Aorta (tissue), 5 donors: ENCODE data around the gene PTGER3. TPM values are rescaled to one million over a fixed set of nuclear protein-coding genes. Genes with fewer than 3 reads are reported as not detected.

ENCODE experiments used
- ATAC-seq: fragments of 200-7000 bp; cut with Tn5 transposase; one replicate; pipeline ENCODE4 v1.9.1; 2022; ENCODE audit warnings: moderate library complexity; ENCODE audit not compliant: low FRiP score
- DNase-seq, 2 donors: peaks; one replicate each; pipeline ENCODE4 v3.0.0-alpha.2; 2020
- H3K27ac ChIP-seq, 2 donors: one replicate each; pipeline ENCODE4 v1.5.1; 2013; ENCODE audit warnings: low read length in 2 of 2, mild to moderate bottlenecking in 2 of 2, moderate library complexity in 2 of 2, control low read depth in 1 of 2, inconsistent platforms in 1 of 2, low read depth in 1 of 2
- H3K27me3 ChIP-seq, 2 donors: one replicate each; pipeline ENCODE4 v1.6.1; 2013; ENCODE audit warnings: control low read depth in 1 of 2, low read length in 1 of 2, mild to moderate bottlenecking in 1 of 2, moderate library complexity in 1 of 2; ENCODE audit not compliant: insufficient read depth in 2 of 2, control insufficient read depth in 1 of 2
- H3K36me3 ChIP-seq, 2 donors: one replicate each; pipeline ENCODE4 v1.6.1; 2013; ENCODE audit warnings: control low read depth in 1 of 2, low read length in 1 of 2, mild to moderate bottlenecking in 1 of 2; ENCODE audit not compliant: insufficient read depth in 2 of 2, control insufficient read depth in 1 of 2
- H3K4me1 ChIP-seq, 2 donors: one replicate each; pipeline ENCODE4 v1.6.1; 2013; ENCODE audit warnings: low read length in 2 of 2, control low read depth in 1 of 2, mild to moderate bottlenecking in 1 of 2, moderate library complexity in 1 of 2; ENCODE audit not compliant: insufficient read depth in 2 of 2, control insufficient read depth in 1 of 2
- H3K4me3 ChIP-seq, 2 donors: one replicate each; pipeline ENCODE4 v1.5.1; 2013; ENCODE audit warnings: low read length in 2 of 2, control low read depth in 1 of 2, mild to moderate bottlenecking in 1 of 2
- H3K9me3 ChIP-seq: one replicate; pipeline ENCODE4 v1.6.1; 2013; ENCODE audit warnings: mild to moderate bottlenecking, low read length; ENCODE audit not compliant: control insufficient read depth
- WGBS, 2 donors: extraction: QIAGEN DNeasy Blood & Tissue Kit; methylation state at CpG; one replicate each; pipeline ENCODE4 v1.1.7; 2013; 5-methylcytosine and 5-hydroxymethylcytosine counted together
- intact Hi-C, 2 donors: fragments of 100-400 bp; cut with DNase I; formaldehyde crosslinking; loops; one replicate each; pipeline versions ENCODE4 v1.14.2 to v1.15.0; 2022
- polyA plus RNA-seq, 2 donors: library from polyadenylated mRNA; stranded (reverse); fragments of 200-250 nt; gene quantifications; one replicate each; pipeline ENCODE4 v1.2.3, GENCODE V29; 2013
- total RNA-seq, 2 donors: library from RNA; stranded (reverse); fragmentation: NEBNext Ultra II Directional; extraction: Animal tissue kit (Norgen Biotek cat#: 25700); gene quantifications; one replicate each; pipeline ENCODE4 v1.2.1, GENCODE V29; 2021
- donor health status: healthy with polysubstance abuse.
- donor health status: Bipolar disorder and iron deficiency.
- donor health status: DM: no; HTN: no; CAD: no.
- donor health status: DM: no; HTN: no; CAD: no.
- donor health status: DM: yes; HTN: yes; CAD: no.

The PTGER3 gene
- total and polyA plus RNA-seq, 4 donors: 14.9 to 40.0 (median 24.0) TPM

GRCh38 chr1:70970407-70970806, 77.2 kb downstream of the PTGER3 start:
- Histone ChIP-seq H3K4me1 (no peaks in the 10 kb centered on the region), H3K9me3 (no peaks in the 10 kb centered on the region), H3K27ac (no peak overlapping the region), H3K4me3 (no peak overlapping the region), H3K36me3 (no peaks in the 10 kb centered on the region), H3K27me3 (no peaks in the 10 kb centered on the region)
- ATAC-seq (no peak), DNase-seq (no peak)
- WGBS, 2 donors: 79% methylated on average over 4 of the region's 4 CpGs
- intact Hi-C loops: no loop called here

- H3K9me3 ChIP-seq: no peaks in the 10 kb centered on the region
- no peaks in the 10 kb centered on the region for H3K27me3 ChIP-seq
- no peak overlapping the region for H3K27ac ChIP-seq
- intact Hi-C loops: no loop called here
- 71 to 76% methylated on average over 2 of the region's 2 CpGs for WGBS, 2 donors
- ATAC-seq: no peak
- peaks cover 0 to 2% of the 10 kb centered on the region in 2 donors for H3K4me1 ChIP-seq
- H3K4me3 ChIP-seq: no peak overlapping the region
- no peaks in the 10 kb centered on the region for H3K36me3 ChIP-seq
- DNase-seq: no peak
Observed at GRCh38 chr1:70966018-70966638, 81.5 kb downstream of the PTGER3 start.

- H3K36me3 ChIP-seq: no peaks in the 10 kb centered on the region
- DNase-seq (no peak), ATAC-seq (no peak)
- peaks cover 0 to 2% of the 10 kb centered on the region in 2 donors for H3K4me1 ChIP-seq
- H3K27ac ChIP-seq: no peak overlapping the region
- 94 to 95% methylated on average over 6 of the region's 6 CpGs for WGBS, 2 donors
- intact Hi-C loops: no loop called here
- H3K27me3 ChIP-seq: no peaks in the 10 kb centered on the region
- no peaks in the 10 kb centered on the region for H3K9me3 ChIP-seq
- no peak overlapping the region for H3K4me3 ChIP-seq
Observed at GRCh38 chr1:70963374-70963773, 84.2 kb downstream of the PTGER3 start.

GRCh38 chr1:70961374-70961975, 86.1 kb downstream of the PTGER3 start:
- Histone ChIP-seq H3K36me3 (no peaks in the 10 kb centered on the region), H3K4me1 (peaks cover 0 to 2% of the 10 kb centered on the region in 2 donors), H3K9me3 (no peaks in the 10 kb centered on the region), H3K4me3 (no peak overlapping the region), H3K27me3 (no peaks in the 10 kb centered on the region), H3K27ac (no peak overlapping the region)
- intact Hi-C loops: no loop called here
- DNase-seq (no peak), ATAC-seq (no peak)
- WGBS, 2 donors: 24 to 64% methylated on average over 1 of the region's 1 CpG

- DNase-seq (no peak), ATAC-seq (no peak)
- no peak overlapping the region for H3K27ac ChIP-seq
- H3K9me3 ChIP-seq: no peaks in the 10 kb centered on the region
- peaks cover 4% of the 10 kb centered on the region in 2 donors for H3K4me1 ChIP-seq
- peaks cover 0 to 4% of the 10 kb centered on the region in 2 donors for H3K36me3 ChIP-seq
- H3K27me3 ChIP-seq: no peaks in the 10 kb centered on the region
- intact Hi-C loops: no loop called here
- no peak overlapping the region for H3K4me3 ChIP-seq
- 94 to 96% methylated on average over 5 of the region's 5 CpGs for WGBS, 2 donors
Observed at GRCh38 chr1:70948396-70949017, 99.1 kb downstream of the PTGER3 start.

- H3K27me3 ChIP-seq: no peaks in the 10 kb centered on the region
- H3K9me3 ChIP-seq: no peaks in the 10 kb centered on the region
- no peak overlapping the region for H3K4me3 ChIP-seq
- DNase-seq: no peak
- H3K4me1 ChIP-seq: peaks cover 2 to 4% of the 10 kb centered on the region in 2 donors
- WGBS, 2 donors: 84 to 97% methylated on average over 2 of the region's 2 CpGs
- intact Hi-C loops: no loop called here
- peaks cover 0 to 4% of the 10 kb centered on the region in 2 donors for H3K36me3 ChIP-seq
- no peak for ATAC-seq
- no peak overlapping the region for H3K27ac ChIP-seq
Observed at GRCh38 chr1:70947835-70948234, 99.8 kb downstream of the PTGER3 start.

- no peaks in the 10 kb centered on the region for H3K9me3 ChIP-seq
Observed at GRCh38 chr1:70945676-70946075, 101.9 kb downstream of the PTGER3 start.

GRCh38 chr1:70945251-70945650, 102.4 kb downstream of the PTGER3 start:
- no peak for DNase-seq
- no peak for ATAC-seq
- intact Hi-C loops: no loop called here
- 17 to 24% methylated on average over 3 of the region's 3 CpGs for WGBS, 2 donors
- H3K27ac ChIP-seq: no peak overlapping the region
- no peak overlapping the region for H3K4me3 ChIP-seq
- H3K9me3 ChIP-seq: no peaks in the 10 kb centered on the region
- H3K4me1 ChIP-seq: peaks cover 0 to 2% of the 10 kb centered on the region in 2 donors
- peaks cover 0 to 4% of the 10 kb centered on the region in 2 donors for H3K36me3 ChIP-seq
- no peaks in the 10 kb centered on the region for H3K27me3 ChIP-seq

More at GRCh38 chr1:70945676-70946075, 101.9 kb downstream of the PTGER3 start:
- Histone ChIP-seq H3K4me1 (peaks cover 0 to 2% of the 10 kb centered on the region in 2 donors), H3K27me3 (no peaks in the 10 kb centered on the region), H3K4me3 (no peak overlapping the region), H3K36me3 (peaks cover 0 to 4% of the 10 kb centered on the region in 2 donors), H3K27ac (no peak overlapping the region)
- DNase-seq (no peak), ATAC-seq (no peak)
- WGBS, 2 donors: 99 to 100% methylated on average over 2 of the region's 2 CpGs
- intact Hi-C loops: no loop called here

GRCh38 chr1:70941563-70941962, 106.1 kb downstream of the PTGER3 start:
- intact Hi-C loops: no loop called here

More at GRCh38 chr1:70941563-70941962, 106.1 kb downstream of the PTGER3 start:
- ATAC-seq (no peak), DNase-seq (no peak)
- Histone ChIP-seq H3K9me3 (no peaks in the 10 kb centered on the region), H3K27ac (no peak overlapping the region), H3K27me3 (no peaks in the 10 kb centered on the region), H3K36me3 (peaks cover 0 to 2% of the 10 kb centered on the region in 2 donors), H3K4me1 (peaks cover 0 to 2% of the 10 kb centered on the region in 2 donors), H3K4me3 (no peak overlapping the region)
- WGBS, 2 donors: 88 to 91% methylated on average over 2 of the region's 2 CpGs
